HG03175 (cell line): Measurements from ENCODE around the gene FGFR3.
A peak's percentile ranks its signal among the peaks of the same experiment; 100 is the strongest.
"Not testable (repeated sequence)": the region's sequence is repeated elsewhere in the genome, so short reads cannot be mapped to it uniquely, and the experiment has no call there.

Source experiments
- ATAC-seq: cut with Tn5 transposase; IDR thresholded peaks from one replicate; pipeline ENCODE4 v1.9.1; 2021; ENCODE audit warnings: mild to moderate bottlenecking, moderate library complexity; ENCODE audit not compliant: unreplicated experiment

Gene FGFR3

GRCh38 chr4:1836650-1837049 lies 43.6 kb downstream of the FGFR3 start:
- ATAC-seq: no peak

- no peak for ATAC-seq
These were observed 44.0 kb downstream of the FGFR3 start for GRCh38 chr4:1837069-1837468.

GRCh38 chr4:1839282-1839681 lies 46.2 kb downstream of the FGFR3 start:
- ATAC-seq: no peak

GRCh38 chr4:1841201-1841886 lies 48.3 kb downstream of the FGFR3 start:
- no peak for ATAC-seq

DNA sequence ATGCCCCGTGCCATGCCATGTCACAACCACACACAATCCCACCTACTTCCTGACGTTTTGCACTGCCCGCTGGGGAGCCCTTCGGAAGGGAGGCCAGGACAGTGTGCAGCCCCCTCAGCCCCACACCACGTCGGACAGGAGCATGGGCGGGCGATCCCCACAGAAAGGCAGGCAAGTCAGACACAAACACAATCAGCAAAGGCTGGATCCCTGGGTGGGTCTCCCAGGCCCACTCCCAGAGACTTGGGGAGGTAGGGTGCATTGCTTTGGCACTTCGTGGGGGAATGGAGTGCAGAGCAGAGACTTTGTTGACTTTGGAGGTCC lies 48.8 kb downstream of the FGFR3 start:
- no peak for ATAC-seq

GRCh38 chr4:1842339-1842895 lies 49.3 kb downstream of the FGFR3 start:
- no peak for ATAC-seq

DNA sequence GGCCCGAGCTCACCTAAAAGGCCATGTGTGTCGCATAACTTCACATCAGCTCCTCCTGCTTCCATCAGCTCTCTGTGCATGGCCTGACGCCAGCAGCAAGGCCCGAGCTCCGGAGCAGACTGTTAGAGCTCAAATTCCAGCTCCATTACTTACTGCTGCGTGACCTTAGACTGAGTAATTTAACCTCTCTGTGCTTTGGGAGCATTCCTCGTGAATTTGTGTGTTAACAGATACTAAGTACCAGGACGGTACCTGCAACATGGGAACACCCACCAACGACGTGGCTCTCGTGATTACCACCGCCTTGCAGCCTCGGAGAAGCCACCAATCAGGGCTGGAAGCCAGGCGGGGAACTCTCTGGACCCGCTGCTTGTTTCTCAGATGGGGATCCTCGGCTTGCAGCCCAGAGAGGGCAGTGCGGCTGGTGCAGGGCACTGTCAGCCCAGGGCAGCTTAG lies 49.9 kb downstream of the FGFR3 start:
- no peak for ATAC-seq

- ATAC-seq: no peak
These were observed 50.8 kb downstream of the FGFR3 start for GRCh38 chr4:1843852-1844251.

- ATAC-seq: not testable (repeated sequence)
These were observed 51.5 kb downstream of the FGFR3 start for GRCh38 chr4:1844618-1845017.

DNA sequence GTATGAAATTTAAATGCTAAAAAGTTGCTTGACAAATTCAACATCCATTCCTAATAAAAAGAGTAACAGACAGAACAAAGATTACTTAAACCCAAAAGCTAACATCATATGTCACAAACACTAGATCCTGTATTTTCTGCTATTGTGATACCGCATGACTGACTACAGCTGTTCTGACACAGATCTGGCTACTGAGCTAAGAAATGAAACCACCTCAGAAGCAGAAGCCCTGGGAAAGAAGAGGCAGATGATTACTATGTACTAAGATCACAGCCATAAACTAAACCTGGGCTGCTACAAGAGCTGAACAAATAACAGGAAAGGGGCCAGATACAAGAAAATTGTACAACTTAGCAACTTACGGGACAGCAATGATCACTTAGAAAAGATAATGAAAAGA lies 53.5 kb downstream of the FGFR3 start:
- ATAC-seq: no peak

- ATAC-seq: no peak
These were observed 57.2 kb downstream of the FGFR3 start for GRCh38 chr4:1850276-1850675.

DNA sequence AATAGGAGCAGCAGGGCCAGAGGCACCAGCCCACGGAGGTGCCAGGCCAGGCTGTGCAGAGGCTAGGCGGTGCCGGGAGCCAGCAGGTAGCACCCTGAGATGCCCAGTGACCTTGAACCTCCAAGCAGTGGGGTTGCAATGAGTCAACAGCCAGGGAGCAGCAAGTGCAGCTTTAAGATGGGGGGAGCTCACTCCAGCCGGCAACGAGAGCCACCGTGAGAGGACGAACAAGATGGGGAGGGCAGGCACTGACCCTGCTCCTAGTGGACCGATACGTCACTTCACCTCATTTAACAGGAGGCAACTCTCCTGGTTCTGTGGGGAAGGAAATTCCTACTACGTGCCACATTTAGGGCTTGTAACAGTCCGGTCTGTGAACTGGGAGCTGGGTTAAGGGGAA lies 58.1 kb downstream of the FGFR3 start:
- no peak for ATAC-seq

GRCh38 chr4:1851575-1852410 lies 58.7 kb downstream of the FGFR3 start:
- no peak for ATAC-seq

DNA sequence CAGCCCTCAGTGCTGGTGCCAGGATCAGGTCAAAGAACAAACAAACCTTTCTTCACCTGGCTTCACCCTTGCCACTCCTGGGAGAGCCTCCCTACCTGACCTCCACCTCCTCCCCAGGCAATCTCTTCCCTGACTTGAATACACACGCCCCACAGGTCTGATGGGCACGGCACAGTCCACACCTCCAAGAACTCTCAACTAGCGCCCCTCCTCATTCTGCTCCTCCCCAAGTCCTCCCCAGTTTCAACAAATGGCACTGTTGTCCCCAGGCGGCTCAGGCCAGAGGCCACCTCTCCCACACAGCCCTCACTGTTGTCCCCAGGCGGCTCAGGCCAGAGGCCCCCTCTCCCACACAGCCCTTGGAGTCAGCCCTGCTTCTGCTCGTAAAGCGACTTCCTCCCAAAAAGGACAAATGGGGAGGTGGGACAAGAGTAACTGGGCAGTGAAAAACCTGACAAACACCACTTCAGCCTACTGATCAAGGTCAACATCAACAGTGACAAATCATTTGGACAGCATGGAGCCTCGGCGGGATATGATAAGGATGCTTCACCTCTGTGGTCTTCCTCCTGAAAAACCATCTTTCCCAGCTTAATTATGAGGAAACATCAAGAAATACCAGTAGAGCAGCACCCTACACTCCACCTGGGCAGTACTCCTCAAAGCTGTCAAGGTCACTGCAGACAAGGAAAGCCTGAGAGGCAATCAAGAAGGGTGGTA lies 60.0 kb downstream of the FGFR3 start:
- no peak for ATAC-seq

DNA sequence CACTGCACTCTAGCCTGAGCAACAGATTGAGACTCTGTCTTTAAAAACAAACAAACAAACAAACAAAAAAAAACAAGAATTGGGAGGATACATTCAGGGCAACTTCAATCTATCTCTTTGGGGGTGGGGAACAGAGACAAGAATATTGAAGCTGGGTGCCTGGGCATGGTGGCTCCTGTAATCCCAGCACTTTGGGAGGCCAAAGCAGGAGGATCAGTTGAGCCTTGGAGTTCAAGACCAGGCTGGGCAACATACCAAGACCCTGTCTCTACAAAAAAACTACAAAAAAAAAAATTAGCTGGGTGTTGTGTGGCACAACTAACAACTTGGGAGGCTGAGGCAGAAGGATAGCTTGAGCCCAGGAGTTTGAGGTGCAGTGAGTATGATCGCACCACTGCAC lies 61.7 kb downstream of the FGFR3 start:
- no peak for ATAC-seq

GRCh38 chr4:1855333-1856070 lies 62.4 kb downstream of the FGFR3 start:
- ATAC-seq: peak; percentile 34

GRCh38 chr4:1856071-1856942 lies 63.2 kb downstream of the FGFR3 start, which contains the start of gene LETM1:
Gene LETM1 (minus strand): TSS chr4:1856156. CDS start chr4:1855950, 206 bp downstream.
- peak; percentile 90 for ATAC-seq

GRCh38 chr4:1856943-1857699 lies 64.0 kb downstream of the FGFR3 start:
- no peak for ATAC-seq

GRCh38 chr4:1857931-1858330 lies 64.8 kb downstream of the FGFR3 start:
- no peak for ATAC-seq
